Frontal cortex (tissue), 4 donors: Measurements from ENCODE around the gene SGCE. TPM values are rescaled to one million over a fixed set of nuclear protein-coding genes. Genes with fewer than 3 reads are reported as not detected.

ENCODE experiments used
- DNase-seq, 2 donors: peaks; one replicate each; pipeline ENCODE4 v3.0.0; 2012; ENCODE audit warnings: low spot score in 2 of 2
- FAIRE-seq: peaks from 2 replicates; lab custom pipeline; 2012; peaks lifted over from hg19 to GRCh38; lab: Jason Lieb, UNC
- total RNA-seq: library from RNA; depleted of rRNA; stranded (reverse); fragments of >200 nt; gene quantifications from one replicate; pipeline ENCODE4 v1.2.3, GENCODE V29; 2014
- donor health status: control.
- donor health status: control.
- donor health status: control.

Gene SGCE
- total RNA-seq, 1 donor from 2014 or later: 69.7 TPM

- FAIRE-seq (no peak), DNase-seq (no peak)
These were observed 6.6 kb upstream of the SGCE start for GRCh38 chr7:94662548-94662947.

- DNase-seq: no peak
- no peak for FAIRE-seq
These were observed 4.1 kb upstream of the SGCE start for GRCh38 chr7:94660006-94660405.

- no peak for FAIRE-seq
- no peak for DNase-seq
These were observed 2.9 kb upstream of the SGCE start for GRCh38 chr7:94658826-94659225.

- peak; percentile 68 to 69 for DNase-seq
- peak; percentile 63 for FAIRE-seq
These were observed 2.1 kb upstream of the SGCE start for GRCh38 chr7:94657771-94658693.

GRCh38 chr7:94656925-94657731 is 1.2 kb upstream of the SGCE start:
- FAIRE-seq (no peak), DNase-seq (no peak)

GRCh38 chr7:94656658-94656924 is 658 bp upstream of the SGCE start:
- no peak for FAIRE-seq
- DNase-seq: no peak

GRCh38 chr7:94655126-94655847 is 646 bp downstream of the SGCE start:
- FAIRE-seq (no peak), DNase-seq (no peak)

GRCh38 chr7:94654783-94655125 is 1.2 kb downstream of the SGCE start:
- DNase-seq (no peak), FAIRE-seq (no peak)

GRCh38 chr7:94650147-94651051 is 5.5 kb downstream of the SGCE start:
- FAIRE-seq: no peak
- no peak for DNase-seq

GRCh38 chr7:94649450-94649849 is 6.5 kb downstream of the SGCE start:
- FAIRE-seq (no peak), DNase-seq (no peak)

GRCh38 chr7:94648731-94649130 is 7.2 kb downstream of the SGCE start:
- DNase-seq (no peak), FAIRE-seq (no peak)

- DNase-seq: no peak
- no peak for FAIRE-seq
These were observed 8.6 kb downstream of the SGCE start for GRCh38 chr7:94647295-94647694.

GRCh38 chr7:94643771-94644545 is 12.0 kb downstream of the SGCE start:
- FAIRE-seq (no peak), DNase-seq (no peak)

- no peak for FAIRE-seq
These were observed 12.9 kb downstream of the SGCE start for GRCh38 chr7:94642838-94643653.

GRCh38 chr7:94639384-94639783 is 16.5 kb downstream of the SGCE start:
- no peak for FAIRE-seq
- no peak for DNase-seq

More at GRCh38 chr7:94642838-94643653, 12.9 kb downstream of the SGCE start:
- DNase-seq: no peak

GRCh38 chr7:94635687-94636086 is 20.2 kb downstream of the SGCE start:
- no peak for FAIRE-seq
- no peak for DNase-seq

- DNase-seq: no peak
These were observed 21.4 kb downstream of the SGCE start for GRCh38 chr7:94634502-94634901.

GRCh38 chr7:94633687-94634086 is 22.2 kb downstream of the SGCE start:
- no peak for DNase-seq
- FAIRE-seq: no peak

More at GRCh38 chr7:94634502-94634901, 21.4 kb downstream of the SGCE start:
- FAIRE-seq: no peak
